Limb (tissue), 2 donors: ENCODE data around the gene LYRM2.
"Not testable (repeated sequence)": the region's sequence is repeated elsewhere in the genome, so short reads cannot be mapped to it uniquely, and the experiment has no call there.

Source experiments
- DNase-seq, 2 donors: peaks; one replicate each; pipeline ENCODE4 v3.0.0-alpha.2; 2016; ENCODE audit errors: extremely low spot score in 2 of 2

Gene LYRM2

DNA sequence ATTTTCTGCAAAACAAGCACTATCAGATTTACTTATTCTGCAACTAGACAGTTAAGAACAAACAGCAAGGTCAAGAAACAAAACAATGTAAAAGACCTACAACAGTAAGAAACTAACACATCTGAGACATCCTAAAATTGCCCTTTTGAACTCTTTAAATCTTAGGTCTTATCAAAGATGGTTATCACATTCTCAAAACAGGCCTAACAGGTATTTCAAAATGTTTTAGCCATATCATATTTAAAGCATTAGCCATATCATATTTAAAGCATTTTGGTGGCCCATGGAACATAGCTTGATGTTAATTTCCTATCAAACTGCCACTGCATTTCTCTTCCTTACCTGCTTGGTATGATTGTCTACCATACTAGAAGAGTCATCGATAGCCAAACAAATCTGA is 11.1 kb upstream of the LYRM2 start:
- DNase-seq = no peak

DNA sequence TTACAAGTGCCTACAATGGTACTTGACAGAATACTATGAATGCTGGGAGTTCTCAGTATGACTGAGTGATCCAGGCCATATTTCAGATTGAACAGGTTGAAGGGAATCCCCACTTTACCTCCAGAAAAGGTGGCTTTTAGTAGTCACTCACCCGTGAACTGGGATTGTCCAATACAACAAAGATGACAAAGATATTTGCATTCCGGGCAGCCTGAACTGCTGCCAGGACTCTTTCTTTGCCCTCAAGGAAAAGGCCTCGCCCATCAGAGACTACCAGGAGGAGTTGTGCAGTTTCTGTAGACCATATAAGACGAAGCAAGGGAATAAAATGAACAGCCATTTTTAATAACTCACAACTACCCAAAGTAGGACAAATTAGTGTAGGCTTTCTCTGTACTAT is 6.3 kb upstream of the LYRM2 start:
- no peak for DNase-seq

GRCh38 chr6:89643406-89643805 is 4.9 kb upstream of the LYRM2 start:
- DNase-seq = no peak

- DNase-seq = no peak
Observed at GRCh38 chr6:89642956-89643355, 4.4 kb upstream of the LYRM2 start.

DNA sequence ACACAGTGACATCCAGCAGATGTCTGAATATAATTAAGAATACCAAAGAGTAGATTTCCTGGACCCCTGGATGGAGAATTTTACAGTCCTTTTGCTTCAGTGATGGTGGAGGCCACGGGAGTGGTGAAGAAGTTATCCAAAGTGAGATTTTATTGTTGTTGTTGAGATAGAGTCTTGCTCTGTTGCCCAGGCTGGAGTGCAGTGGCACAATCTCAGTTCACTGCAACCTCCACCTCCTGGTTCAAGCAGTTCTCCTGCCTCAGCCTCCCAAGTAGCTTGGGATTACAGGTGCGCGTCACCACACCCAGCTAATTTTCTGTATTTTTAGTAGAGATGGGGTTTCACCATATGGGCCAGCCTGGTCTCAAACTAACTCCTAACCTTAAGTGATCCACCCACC is 3.0 kb upstream of the LYRM2 start:
- DNase-seq = not testable (repeated sequence)

GRCh38 chr6:89640804-89641203 is 2.3 kb upstream of the LYRM2 start:
- DNase-seq = no peak

GRCh38 chr6:89637960-89638319 is 607 bp downstream of the LYRM2 start:
- no peak for DNase-seq

DNA sequence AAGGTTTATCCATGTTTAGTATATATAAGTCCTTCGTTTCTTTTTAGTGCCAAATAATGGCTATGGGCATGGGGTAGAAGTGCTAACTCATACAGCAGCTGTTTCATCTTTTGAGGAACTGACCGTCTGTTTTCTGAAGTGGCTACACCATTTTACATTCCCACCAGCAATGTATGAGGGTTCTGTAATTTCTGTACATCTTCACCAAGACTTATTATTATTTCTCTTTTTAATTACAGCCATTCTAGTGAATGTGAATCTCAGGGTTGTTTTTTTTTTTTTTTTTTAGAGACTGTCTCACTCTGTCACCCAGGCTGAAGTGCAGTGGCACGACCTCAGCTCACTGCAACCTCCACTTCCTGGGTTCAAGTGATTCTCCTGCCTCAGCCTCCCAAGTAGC is 2.1 kb downstream of the LYRM2 start:
- not testable (repeated sequence) for DNase-seq

DNA sequence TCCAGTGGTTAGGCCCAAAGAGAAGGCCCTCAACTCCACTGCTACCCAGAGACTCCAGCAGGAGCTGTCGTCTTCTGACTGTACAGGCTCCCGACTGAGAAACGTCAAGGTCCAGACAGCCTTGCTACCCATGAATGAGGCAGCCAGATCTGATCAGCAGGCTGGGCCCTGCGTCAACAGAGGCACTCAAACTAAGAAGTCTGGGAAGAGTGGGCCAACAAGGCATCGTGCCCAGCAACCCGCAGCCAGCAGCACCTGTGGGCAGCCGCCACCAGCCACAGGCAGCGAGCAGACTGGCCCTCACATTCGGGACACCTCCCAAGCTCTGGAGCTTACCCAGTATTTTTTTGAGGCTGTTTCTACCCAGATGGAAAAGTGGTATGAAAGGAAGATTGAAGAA is 8.1 kb downstream of the LYRM2 start:
- no peak for DNase-seq

- no peak for DNase-seq
Observed at GRCh38 chr6:89623749-89624148, 14.8 kb downstream of the LYRM2 start.

DNA sequence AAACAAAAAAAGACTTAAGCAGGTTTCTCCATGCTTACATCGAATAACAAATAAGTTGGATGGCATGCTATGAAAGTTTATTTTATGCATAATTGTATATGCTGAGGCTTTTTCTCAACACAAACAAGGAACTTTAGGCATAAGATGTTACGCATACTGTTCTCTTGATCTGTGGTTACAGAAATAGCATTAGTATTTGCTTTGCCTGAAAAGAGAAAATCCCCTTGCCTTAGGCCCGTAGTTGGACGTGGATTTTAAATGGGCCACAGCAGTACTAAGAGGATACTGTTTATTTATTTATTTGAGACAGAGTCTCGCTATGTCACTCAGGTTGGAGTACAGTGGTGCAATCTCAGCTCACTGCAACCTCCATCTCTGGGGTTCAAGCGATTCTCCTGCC is 19.0 kb downstream of the LYRM2 start:
- DNase-seq = no peak

- no peak for DNase-seq
Observed at GRCh38 chr6:89618026-89618425, 20.5 kb downstream of the LYRM2 start.

DNA sequence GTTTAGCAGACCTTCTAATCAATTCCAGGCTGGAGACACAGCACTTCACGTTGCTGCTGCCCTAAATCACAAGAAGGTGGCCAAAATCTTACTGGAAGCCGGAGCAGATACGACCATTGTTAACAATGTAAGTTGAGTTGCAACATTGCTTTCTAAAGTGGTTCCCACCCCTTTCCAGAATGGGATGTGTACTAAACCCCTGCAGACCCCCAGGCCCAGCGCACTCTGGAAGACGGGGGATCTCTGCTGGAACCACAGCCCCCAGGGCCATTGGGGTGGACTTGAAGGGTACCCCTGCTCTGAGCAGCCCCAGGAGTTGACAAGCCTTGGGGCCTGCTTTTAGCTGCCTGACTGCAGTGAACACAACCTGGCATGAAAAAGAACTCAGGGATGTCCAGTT is 22.0 kb downstream of the LYRM2 start:
- no peak for DNase-seq

GRCh38 chr6:89615882-89616281 is 22.7 kb downstream of the LYRM2 start:
- no peak for DNase-seq

- no peak for DNase-seq
Observed at GRCh38 chr6:89613790-89614189, 24.8 kb downstream of the LYRM2 start.

DNA sequence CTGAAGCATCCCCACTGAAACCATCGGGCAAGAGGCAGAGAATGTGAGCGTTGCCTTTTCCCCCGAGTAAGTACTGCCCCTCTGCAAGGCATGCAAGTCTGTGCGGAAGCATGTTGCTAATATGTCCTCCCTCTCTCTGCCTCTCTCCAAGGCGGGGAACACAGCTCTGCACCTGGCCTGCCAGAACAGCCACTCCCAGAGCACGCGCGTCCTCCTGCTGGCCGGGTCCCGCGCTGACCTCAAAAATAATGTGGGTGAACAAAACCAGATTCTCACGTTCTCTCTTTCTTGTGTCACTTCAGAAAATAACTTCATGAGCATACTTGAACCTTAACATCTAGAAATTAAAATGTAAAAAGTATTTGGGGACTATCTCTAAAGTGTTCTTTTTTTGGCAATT is 26.4 kb downstream of the LYRM2 start:
- no peak for DNase-seq

DNA sequence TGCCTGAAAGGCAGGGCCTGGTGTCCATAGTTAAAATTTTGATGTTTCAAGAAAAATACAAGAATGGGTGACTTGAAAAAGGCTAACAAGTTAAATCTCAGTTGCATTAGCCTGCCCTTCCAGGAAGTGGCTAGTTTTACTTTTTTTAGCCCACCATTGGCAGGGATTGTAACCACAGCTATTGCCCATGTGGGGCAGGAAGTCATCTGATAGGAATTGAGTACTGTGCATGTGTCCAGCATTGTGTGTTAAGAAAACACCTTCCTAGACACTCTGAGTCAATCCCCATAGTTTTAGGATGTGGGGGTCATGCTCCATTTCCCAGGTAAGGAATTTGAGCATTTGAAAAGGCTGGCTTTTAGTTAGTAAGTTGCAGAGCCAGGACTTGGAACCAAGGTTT is 26.9 kb downstream of the LYRM2 start:
- DNase-seq = no peak

DNA sequence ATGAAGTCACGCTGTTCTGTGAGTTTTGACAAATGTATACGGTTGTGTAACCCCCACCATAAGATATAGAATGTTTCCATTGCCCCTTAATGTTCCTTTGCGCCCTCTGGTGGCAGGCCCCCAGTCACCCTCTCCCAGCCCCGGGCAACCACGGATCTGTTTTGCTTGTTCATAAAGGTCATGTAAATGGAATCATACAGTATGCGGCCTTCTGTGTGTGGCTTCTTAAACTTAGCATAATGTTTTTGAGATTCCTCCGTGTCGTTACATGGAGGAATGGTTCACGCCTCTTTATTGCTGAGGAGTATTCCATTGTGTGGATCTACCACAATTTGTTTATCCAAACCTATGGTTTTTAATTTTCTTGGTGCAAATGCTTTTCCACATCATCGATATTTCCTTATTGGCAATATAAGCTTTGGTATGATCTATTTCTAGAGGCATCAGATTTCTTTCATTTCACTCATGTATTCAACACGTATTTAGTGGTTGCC is 28.4 kb downstream of the LYRM2 start:
- DNase-seq = peak in 1 of 2 donors; percentile 56

- DNase-seq = no peak
Observed at GRCh38 chr6:89605861-89606260, 32.7 kb downstream of the LYRM2 start.

DNA sequence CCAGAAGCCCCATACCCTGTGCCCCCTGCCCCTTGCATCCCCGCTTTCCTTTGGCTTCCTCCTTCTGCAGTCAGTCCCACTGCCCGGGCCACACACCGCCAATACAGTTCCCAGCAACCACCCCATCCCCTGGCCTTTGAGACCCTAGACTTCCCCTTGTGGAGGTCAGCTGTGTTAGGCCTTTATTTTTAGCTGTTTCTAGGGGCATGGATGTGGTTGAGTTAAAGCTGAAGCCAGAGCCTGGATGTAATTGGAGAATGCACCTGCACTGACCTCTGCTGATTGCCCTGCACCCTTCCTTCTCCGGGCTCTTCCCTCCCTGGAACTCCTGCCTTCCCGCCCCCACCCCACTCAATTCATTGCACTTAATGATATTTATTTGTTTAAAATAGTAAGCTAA is 33.9 kb downstream of the LYRM2 start:
- no peak for DNase-seq

- DNase-seq = no peak
Observed at GRCh38 chr6:89602166-89602565, 36.4 kb downstream of the LYRM2 start.

DNA sequence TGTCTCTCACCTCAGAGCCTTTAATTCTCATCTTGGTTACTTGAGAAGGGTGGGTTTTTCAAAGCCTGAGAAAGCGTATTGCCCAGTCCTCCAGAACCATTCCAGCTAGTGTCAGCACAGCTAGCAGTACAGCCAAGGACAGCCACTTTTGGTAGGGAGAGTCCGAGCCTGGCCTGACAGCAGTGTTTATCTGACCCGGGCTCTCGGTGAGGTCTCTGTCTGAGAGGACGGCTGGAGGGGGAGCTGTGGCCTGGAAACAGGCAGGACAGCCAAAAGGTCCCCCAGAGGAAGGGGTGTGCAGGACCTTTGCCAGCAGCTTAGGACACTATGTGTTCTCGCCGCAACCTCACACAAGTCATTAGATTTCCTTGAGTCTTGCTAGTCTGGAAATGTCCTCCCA is 38.8 kb downstream of the LYRM2 start:
- no peak for DNase-seq

DNA sequence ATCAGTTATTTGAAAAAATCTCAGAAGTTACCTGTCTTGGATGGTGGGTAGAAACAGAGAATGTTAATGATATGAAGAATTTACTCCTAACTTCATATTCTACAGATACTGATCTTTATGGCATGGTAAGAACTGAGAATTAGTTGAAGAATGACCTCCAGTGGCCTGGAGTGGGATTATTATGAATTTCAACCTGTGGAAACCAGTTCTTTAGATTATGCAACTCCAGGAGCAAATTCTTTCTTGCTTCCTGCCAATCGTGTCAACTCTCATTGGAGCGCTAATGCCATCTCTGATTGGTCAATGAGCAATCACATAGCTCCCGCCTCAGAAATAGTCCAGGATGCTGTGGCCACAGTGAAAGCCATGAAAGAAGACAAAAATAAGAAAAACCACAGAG is 40.6 kb downstream of the LYRM2 start:
- no peak for DNase-seq

GRCh38 chr6:89597372-89597771 is 41.2 kb downstream of the LYRM2 start:
- DNase-seq = no peak

DNA sequence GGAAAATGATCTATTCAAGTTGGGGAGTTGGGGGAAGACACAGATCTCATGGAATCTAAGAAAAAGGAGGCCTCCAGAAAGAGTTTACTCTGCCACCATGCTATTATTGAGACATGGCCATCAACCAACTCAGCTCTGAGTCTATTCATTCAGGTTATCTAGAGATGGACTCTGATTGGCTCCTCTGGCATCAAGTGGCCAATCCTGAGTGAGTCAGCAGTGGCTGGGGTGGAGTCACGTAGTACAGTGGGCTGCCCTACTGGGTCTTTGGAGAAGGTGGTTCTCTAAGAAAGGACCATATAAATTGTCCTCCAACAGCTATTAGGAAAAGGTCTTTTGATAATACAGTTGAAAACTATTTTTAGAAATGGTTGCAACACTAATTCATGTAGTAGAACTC is 42.1 kb downstream of the LYRM2 start:
- no peak for DNase-seq
